ENCODE data around the gene IL1RAPL2. TPM values are rescaled to one million over a fixed set of nuclear protein-coding genes. Genes with fewer than 3 reads are reported as not detected.

IL1RAPL2 gene
- total and polyA plus RNA-seq, 2 of the 8 experiments (the other 6 are each of a cell fraction or from before 2014, with no cell fraction given), result 0.20 to 1.3 TPM

- no peak overlapping the region for H2AK5ac ChIP-seq (ENCODE audit: low read depth, low read length)
- WGBS, 2 experiments (ENCODE audit: extremely low coverage in 1 of 2, insufficient coverage in 1 of 2, insufficient read length in 1 of 2, insufficient replicate concordance in 2 of 2, low coverage in 1 of 2, low lambda C conversion rate in 2 of 2, missing lambda C conversion rate in 1 of 2), result 82% methylated on average over 2 of the region's 2 CpGs; no CpG with 5 or more reads in 1 of the 2 experiments
- TF ChIP-seq POLR2AphosphoS5 (IDR thresholded peaks at IDR 0.05; ENCODE audit: low read depth, low read length) (no peak), SIX5 (IDR thresholded peaks at IDR 0.05; ENCODE audit: low read depth, low read length) (no peak), CEBPB (IDR thresholded peaks at IDR 0.05; ENCODE audit: low read depth, low read length) (no peak), KDM1A (IDR thresholded peaks at IDR 0.05; ENCODE audit: borderline replicate concordance, low read length) (no peak), EP300 (IDR thresholded peaks at IDR 0.05; ENCODE audit: borderline replicate concordance in 1 of 2, low read depth in 2 of 2, low read length in 2 of 2) (no peak), RNF2 (IDR thresholded peaks at IDR 0.05; ENCODE audit: borderline replicate concordance, low read depth, low read length, missing control alignments, poor library complexity, severe bottlenecking) (no peak), MAFK (IDR thresholded peaks at IDR 0.05; ENCODE audit: low read depth, low read length) (no peak), ASH2L (IDR thresholded peaks at IDR 0.05; ENCODE audit: low read length) (no peak), SIN3A (conservative IDR thresholded peaks at IDR 0.05 in 1 of 2, IDR thresholded peaks at IDR 0.05 in 1 of 2; ENCODE audit: low read depth in 1 of 2, low read length in 2 of 2) (no peak), CBX5 (IDR thresholded peaks at IDR 0.05; ENCODE audit: low read depth, low read length) (no peak), PHF8 (conservative IDR thresholded peaks at IDR 0.05; ENCODE audit: low read depth, low read length) (no peak), ZNF274 (IDR thresholded peaks at IDR 0.05; ENCODE audit: borderline replicate concordance, extremely low read depth, low read length) (no peak)
- TF ChIP-seq, protein P1, sequence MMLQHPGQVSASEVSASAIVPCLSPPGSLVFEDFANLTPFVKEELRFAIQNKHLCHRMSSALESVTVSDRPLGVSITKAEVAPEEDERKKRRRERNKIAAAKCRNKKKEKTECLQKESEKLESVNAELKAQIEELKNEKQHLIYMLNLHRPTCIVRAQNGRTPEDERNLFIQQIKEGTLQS (IDR thresholded peaks at IDR 0.05; ENCODE audit: insufficient read depth, low read depth, low read length), result no peak
Measured at GRCh38 chrX:105754286-105754964, 1188.4 kb downstream of the IL1RAPL2 start.

More at GRCh38 chrX:105754286-105754964, 1188.4 kb downstream of the IL1RAPL2 start:
- Histone ChIP-seq H4K5ac (ENCODE audit: insufficient read length, low read depth, low read length) (no peak overlapping the region), H2BK5ac (ENCODE audit: low read depth, low read length) (no peak overlapping the region), H2BK15ac (ENCODE audit: low read length) (no peak overlapping the region), H3K79me2 (ENCODE audit: control insufficient read depth in 1 of 2, insufficient read depth in 2 of 2, low read length in 2 of 2) (no peaks in the 10 kb centered on the region), H3K4me1 (replicated peaks in 1 of 4; ENCODE audit: control insufficient read depth in 3 of 4, insufficient read depth in 4 of 4, low read length in 3 of 4) (no peaks in the 10 kb centered on the region), H2BK20ac (ENCODE audit: low read length) (no peak overlapping the region), H2BK120ac (replicated peaks; ENCODE audit: low read depth, low read length) (no peak overlapping the region), H3K14ac (ENCODE audit: insufficient read length) (no peak overlapping the region), H4K8ac (ENCODE audit: extremely low read depth, insufficient read depth, low read length) (no peak overlapping the region), H3K9me3 (ENCODE audit: insufficient read depth in 2 of 2, low read depth in 1 of 2, low read length in 1 of 2) (no peaks in the 10 kb centered on the region), H4K20me1 (replicated peaks in 1 of 2; ENCODE audit: control insufficient read depth in 1 of 2, insufficient read depth in 2 of 2, low read length in 2 of 2) (no peaks in the 10 kb centered on the region), H3K23me2 (ENCODE audit: low read depth, low read length) (no peaks in the 10 kb centered on the region), H3K18ac (ENCODE audit: extremely low read depth, low read length) (no peak overlapping the region), H3K4ac (replicated peaks; ENCODE audit: insufficient read length, low read depth, low read length) (no peak overlapping the region), H3K79me1 (ENCODE audit: low read depth, low read length) (no peaks in the 10 kb centered on the region), H2BK12ac (ENCODE audit: low read depth, low read length) (no peak overlapping the region), H3K27ac (ENCODE audit: low read depth, low read length) (no peak overlapping the region), H3K4me2 (ENCODE audit: insufficient read depth in 1 of 2, low read depth in 2 of 2, low read length in 2 of 2) (no peak overlapping the region), H2AFZ (ENCODE audit: low read length) (no peak overlapping the region), H3K23ac (ENCODE audit: insufficient read length) (no peak overlapping the region), H3K9ac (replicated peaks in 1 of 4; ENCODE audit: extremely low read depth in 1 of 4, low read depth in 3 of 4, low read length in 3 of 4) (no peak overlapping the region), H3K36me3 (ENCODE audit: control insufficient read depth in 2 of 4, insufficient read depth in 4 of 4, low read length in 3 of 4) (no peaks in the 10 kb centered on the region), H3K56ac (replicated peaks; ENCODE audit: insufficient read length, low read depth, low read length) (no peak overlapping the region), H3K4me3 (ENCODE audit: extremely low read depth in 1 of 4, insufficient read depth in 2 of 4, low read depth in 3 of 4, low read length in 4 of 4) (no peak overlapping the region), H3K27me3 (replicated peaks in 1 of 4; ENCODE audit: control insufficient read depth in 3 of 4, extremely low read depth in 1 of 4, insufficient read depth in 3 of 4, low read length in 3 of 4) (no peaks in the 10 kb centered on the region), H4K91ac (replicated peaks; ENCODE audit: insufficient read length, low read length) (no peak overlapping the region)
- no peak for DNase-seq (ENCODE audit: low read depth in 1 of 2, low spot score in 2 of 2)
- POLR2A ChIA-PET (ENCODE audit: partially characterized antibody), result no interaction called here
- CTCF ChIA-PET (ENCODE audit: partially characterized antibody), result no interaction called here
- no peak for FAIRE-seq

All from H1 (cell line).